Panc1 (cell line): Measurements from ENCODE around the gene ACP7.

ENCODE experiments used
- CTCF ChIP-seq: fragments of 450-650 bp; IDR thresholded peaks from 2 replicates; pipeline ENCODE4 v1.5.1; 2017; ENCODE audit warnings: mild to moderate bottlenecking
- POLR2AphosphoS5 ChIP-seq: IDR thresholded peaks from 2 replicates; pipeline ENCODE4 v1.6.1; 2012; ENCODE audit warnings: mild to moderate bottlenecking, low read depth, low read length, moderate library complexity
- TF ChIP-seq, protein P1 (sequence below), 2 experiments: IDR thresholded peaks; 2 replicates each; pipeline ENCODE4 v1.6.1; 2011 to 2012; ENCODE audit warnings: low read depth in 2 of 2, control low read depth in 1 of 2, low read length in 1 of 2, mild to moderate bottlenecking in 1 of 2, moderate library complexity in 1 of 2; ENCODE audit not compliant: insufficient read depth in 1 of 2

GRCh38 chr19:39083599-39083982 lies 577 bp upstream of the ACP7 start:
- TF ChIP-seq POLR2AphosphoS5 (no peak), CTCF (no peak)
- TF ChIP-seq, protein P1, sequence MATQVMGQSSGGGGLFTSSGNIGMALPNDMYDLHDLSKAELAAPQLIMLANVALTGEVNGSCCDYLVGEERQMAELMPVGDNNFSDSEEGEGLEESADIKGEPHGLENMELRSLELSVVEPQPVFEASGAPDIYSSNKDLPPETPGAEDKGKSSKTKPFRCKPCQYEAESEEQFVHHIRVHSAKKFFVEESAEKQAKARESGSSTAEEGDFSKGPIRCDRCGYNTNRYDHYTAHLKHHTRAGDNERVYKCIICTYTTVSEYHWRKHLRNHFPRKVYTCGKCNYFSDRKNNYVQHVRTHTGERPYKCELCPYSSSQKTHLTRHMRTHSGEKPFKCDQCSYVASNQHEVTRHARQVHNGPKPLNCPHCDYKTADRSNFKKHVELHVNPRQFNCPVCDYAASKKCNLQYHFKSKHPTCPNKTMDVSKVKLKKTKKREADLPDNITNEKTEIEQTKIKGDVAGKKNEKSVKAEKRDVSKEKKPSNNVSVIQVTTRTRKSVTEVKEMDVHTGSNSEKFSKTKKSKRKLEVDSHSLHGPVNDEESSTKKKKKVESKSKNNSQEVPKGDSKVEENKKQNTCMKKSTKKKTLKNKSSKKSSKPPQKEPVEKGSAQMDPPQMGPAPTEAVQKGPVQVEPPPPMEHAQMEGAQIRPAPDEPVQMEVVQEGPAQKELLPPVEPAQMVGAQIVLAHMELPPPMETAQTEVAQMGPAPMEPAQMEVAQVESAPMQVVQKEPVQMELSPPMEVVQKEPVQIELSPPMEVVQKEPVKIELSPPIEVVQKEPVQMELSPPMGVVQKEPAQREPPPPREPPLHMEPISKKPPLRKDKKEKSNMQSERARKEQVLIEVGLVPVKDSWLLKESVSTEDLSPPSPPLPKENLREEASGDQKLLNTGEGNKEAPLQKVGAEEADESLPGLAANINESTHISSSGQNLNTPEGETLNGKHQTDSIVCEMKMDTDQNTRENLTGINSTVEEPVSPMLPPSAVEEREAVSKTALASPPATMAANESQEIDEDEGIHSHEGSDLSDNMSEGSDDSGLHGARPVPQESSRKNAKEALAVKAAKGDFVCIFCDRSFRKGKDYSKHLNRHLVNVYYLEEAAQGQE (IDR thresholded peaks at IDR 0.05; ENCODE audit: insufficient read depth in 1 of 2, low read depth in 2 of 2, low read length in 1 of 2), result no peak
